DMS 273 (cell line): ENCODE data around the gene GRM8.
A peak's percentile ranks its signal among the peaks of the same experiment; 100 is the strongest.

Experiments
- DNase-seq: peaks from one replicate; lab custom pipeline; 2025; ENCODE audit not compliant: unreplicated experiment; lab: John Stamatoyannopoulos, UW

The GRM8 gene

GRCh38 chr7:126569402-126569801, 683.3 kb downstream of the GRM8 start:
- DNase-seq, result no peak

- no peak for DNase-seq
Observed at GRCh38 chr7:126557271-126557670, 695.5 kb downstream of the GRM8 start.

- no peak for DNase-seq
Observed at GRCh38 chr7:126541406-126541805, 711.3 kb downstream of the GRM8 start.

GRCh38 chr7:126535176-126535575, 717.6 kb downstream of the GRM8 start:
- DNase-seq, result no peak

GRCh38 chr7:126533715-126534114, 719.0 kb downstream of the GRM8 start:
- no peak for DNase-seq

- no peak for DNase-seq
Observed at GRCh38 chr7:126529833-126530232, 722.9 kb downstream of the GRM8 start.

GRCh38 chr7:126529254-126529653, 723.5 kb downstream of the GRM8 start:
- DNase-seq, result no peak

GRCh38 chr7:126525906-126526305, 726.8 kb downstream of the GRM8 start:
- no peak for DNase-seq

GRCh38 chr7:126524967-126525366, 727.8 kb downstream of the GRM8 start:
- no peak for DNase-seq

GRCh38 chr7:126511046-126511445, 741.7 kb downstream of the GRM8 start:
- no peak for DNase-seq

GRCh38 chr7:126501617-126502016, 751.1 kb downstream of the GRM8 start:
- no peak for DNase-seq

- no peak for DNase-seq
Observed at GRCh38 chr7:126499481-126499880, 753.3 kb downstream of the GRM8 start.

- no peak for DNase-seq
Observed at GRCh38 chr7:126495733-126496132, 757.0 kb downstream of the GRM8 start.

- DNase-seq, result no peak
Observed at GRCh38 chr7:126495001-126495400, 757.7 kb downstream of the GRM8 start.

- DNase-seq, result no peak
Observed at GRCh38 chr7:126493801-126494200, 758.9 kb downstream of the GRM8 start.

GRCh38 chr7:126489874-126490273, 762.9 kb downstream of the GRM8 start:
- DNase-seq, result no peak

- no peak for DNase-seq
Observed at GRCh38 chr7:126487728-126488442, 764.9 kb downstream of the GRM8 start.

GRCh38 chr7:126486806-126487205, 765.9 kb downstream of the GRM8 start:
- DNase-seq, result no peak

GRCh38 chr7:126485791-126486190, 767.0 kb downstream of the GRM8 start:
- DNase-seq, result no peak

GRCh38 chr7:126483972-126484371, 768.8 kb downstream of the GRM8 start:
- peak; percentile 12 for DNase-seq

- no peak for DNase-seq
Observed at GRCh38 chr7:126472825-126473224, 779.9 kb downstream of the GRM8 start.

- DNase-seq, result no peak
Observed at GRCh38 chr7:126462405-126462804, 790.3 kb downstream of the GRM8 start.

- DNase-seq, result no peak
Observed at GRCh38 chr7:126460664-126461063, 792.1 kb downstream of the GRM8 start.
